ENCODE measurements around the gene PNPLA7. TPM values are rescaled to one million over a fixed set of nuclear protein-coding genes. Genes with fewer than 3 reads are reported as not detected.

Gene PNPLA7
- total RNA-seq, 1 experiment from 2014 or later, result 1.8 TPM

DNA sequence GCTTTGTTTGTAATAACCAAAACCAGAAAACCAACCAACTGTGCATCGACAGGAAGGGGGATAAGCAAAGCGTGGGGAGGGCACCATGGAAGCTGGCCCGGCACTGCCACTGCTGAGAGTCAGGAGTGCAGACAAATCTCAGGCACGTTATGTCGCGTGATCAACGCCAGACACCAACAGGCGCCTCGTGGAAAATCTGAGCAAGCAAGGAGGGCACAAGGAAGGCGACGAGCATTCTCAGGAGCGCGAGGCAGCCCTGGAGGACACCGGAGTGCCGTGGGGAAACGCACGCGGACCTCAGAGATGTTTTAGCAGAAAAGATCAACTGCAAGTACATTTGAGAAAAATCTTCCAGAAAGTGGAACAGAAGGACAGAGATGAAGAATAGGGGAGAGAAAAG, 75.9 kb downstream of the PNPLA7 start:
- ChIA-PET POLR2A (no interaction called here), RAD21 (ENCODE audit: low non-redundant PET in 1 of 2, low total read pairs in 2 of 2, uncharacterized antibody in 2 of 2, unreplicated experiment in 2 of 2) (no interaction called here), CTCF (no interaction called here)
- no peaks in the 10 kb centered on the region for H4K20me1 ChIP-seq (ENCODE audit: insufficient read depth)
- H3K4me3 ChIP-seq (replicated peaks in 1 of 2; ENCODE audit: low read depth in 1 of 2, low read length in 2 of 2), result no peak overlapping the region
- ATAC-seq, result no peak
- H3K79me2 ChIP-seq (ENCODE audit: insufficient read depth, low read length), result no peaks in the 10 kb centered on the region
- intact Hi-C loops (cut with micrococcal nuclease), result no loop called here
- no peak overlapping the region for H3K27ac ChIP-seq (ENCODE audit: low read depth, low read length)
- BruUV-seq (replicated peaks), result no TSS peak
- H3K27me3 ChIP-seq (ENCODE audit: insufficient read depth, low read length), result no peaks in the 10 kb centered on the region
- H3K9ac ChIP-seq (ENCODE audit: low read length), result no peak overlapping the region
- DNase-seq (ENCODE audit: low read depth, low spot score), result no peak
- H3K4me2 ChIP-seq (ENCODE audit: low read length), result no peak overlapping the region
- H3K9me3 ChIP-seq (ENCODE audit: control insufficient read depth in 1 of 2, insufficient read depth in 1 of 2, low read depth in 1 of 2, low read length in 2 of 2), result peaks cover 8 to 11% of the 10 kb centered on the region in 2 experiments; a peak in 3 of 4 replicates
- TF ChIP-seq ZNF274 (IDR thresholded peaks at IDR 0.05; ENCODE audit: low read depth, low read length) (no peak), JUND (IDR thresholded peaks at IDR 0.05) (no peak), POLR2AphosphoS5 (IDR thresholded peaks at IDR 0.05; ENCODE audit: low read depth, low read length) (no peak), EGR1 (IDR thresholded peaks at IDR 0.05; ENCODE audit: low read depth) (no peak)
- TF ChIP-seq, protein P1, sequence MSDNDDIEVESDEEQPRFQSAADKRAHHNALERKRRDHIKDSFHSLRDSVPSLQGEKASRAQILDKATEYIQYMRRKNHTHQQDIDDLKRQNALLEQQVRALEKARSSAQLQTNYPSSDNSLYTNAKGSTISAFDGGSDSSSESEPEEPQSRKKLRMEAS (IDR thresholded peaks at IDR 0.05), result no peak
- H3K36me3 ChIP-seq (ENCODE audit: control insufficient read depth in 1 of 2, insufficient read depth in 2 of 2, low read length in 2 of 2), result no peaks in the 10 kb centered on the region
- H3K4me1 ChIP-seq (ENCODE audit: control insufficient read depth in 1 of 2, insufficient read depth in 2 of 2, low read length in 2 of 2), result no peaks in the 10 kb centered on the region
- H2AFZ ChIP-seq (ENCODE audit: low read depth, low read length, poor library complexity, severe bottlenecking), result no peak overlapping the region
- H3K9me2 ChIP-seq (ENCODE audit: insufficient read depth), result no peaks in the 10 kb centered on the region

DNA sequence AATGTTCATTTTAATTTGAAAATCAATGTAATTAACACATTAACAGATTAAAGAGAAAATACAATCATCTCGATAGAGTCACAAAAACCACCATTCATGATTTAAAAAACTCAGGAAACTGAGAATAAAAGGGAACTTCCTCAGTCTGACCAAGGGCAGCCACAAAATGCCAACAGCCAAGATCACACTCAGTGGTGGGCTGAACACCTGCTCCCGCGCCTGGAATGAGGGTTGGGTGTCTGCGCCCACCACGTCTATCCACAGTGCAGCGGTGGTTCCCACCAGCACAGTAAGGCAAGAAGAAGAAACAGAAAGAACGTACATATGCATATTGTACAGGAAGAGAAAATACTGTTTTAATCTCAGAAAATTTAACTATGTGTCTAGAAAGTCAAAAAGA, 79.4 kb downstream of the PNPLA7 start:
- POLR2A ChIA-PET, result no interaction called here
- ATAC-seq, result no peak
- Histone ChIP-seq H4K20me1 (ENCODE audit: insufficient read depth) (no peaks in the 10 kb centered on the region), H3K27me3 (ENCODE audit: insufficient read depth, low read length) (no peaks in the 10 kb centered on the region), H3K9me2 (ENCODE audit: insufficient read depth) (no peaks in the 10 kb centered on the region), H3K79me2 (ENCODE audit: insufficient read depth, low read length) (no peaks in the 10 kb centered on the region), H3K4me1 (ENCODE audit: control insufficient read depth in 1 of 2, insufficient read depth in 2 of 2, low read length in 2 of 2) (no peaks in the 10 kb centered on the region), H3K36me3 (ENCODE audit: control insufficient read depth in 1 of 2, insufficient read depth in 2 of 2, low read length in 2 of 2) (no peaks in the 10 kb centered on the region), H3K27ac (ENCODE audit: low read depth, low read length) (no peak overlapping the region), H3K4me3 (replicated peaks in 1 of 2; ENCODE audit: low read depth in 1 of 2, low read length in 2 of 2) (no peak overlapping the region), H2AFZ (ENCODE audit: low read depth, low read length, poor library complexity, severe bottlenecking) (no peak overlapping the region), H3K9me3 (ENCODE audit: control insufficient read depth in 1 of 2, insufficient read depth in 1 of 2, low read depth in 1 of 2, low read length in 2 of 2) (peaks cover 5% of the 10 kb centered on the region in 2 experiments; a peak in 3 of 4 replicates), H3K9ac (ENCODE audit: low read length) (no peak overlapping the region), H3K4me2 (ENCODE audit: low read length) (no peak overlapping the region)
- DNase-seq (ENCODE audit: low read depth, low spot score), result no peak
- RAD21 ChIA-PET (ENCODE audit: low non-redundant PET in 1 of 2, low total read pairs in 2 of 2, uncharacterized antibody in 2 of 2, unreplicated experiment in 2 of 2), result no interaction called here
- no peak for TF ChIP-seq SIN3A (IDR thresholded peaks at IDR 0.05; ENCODE audit: low read depth)
- TF ChIP-seq, protein P2, sequence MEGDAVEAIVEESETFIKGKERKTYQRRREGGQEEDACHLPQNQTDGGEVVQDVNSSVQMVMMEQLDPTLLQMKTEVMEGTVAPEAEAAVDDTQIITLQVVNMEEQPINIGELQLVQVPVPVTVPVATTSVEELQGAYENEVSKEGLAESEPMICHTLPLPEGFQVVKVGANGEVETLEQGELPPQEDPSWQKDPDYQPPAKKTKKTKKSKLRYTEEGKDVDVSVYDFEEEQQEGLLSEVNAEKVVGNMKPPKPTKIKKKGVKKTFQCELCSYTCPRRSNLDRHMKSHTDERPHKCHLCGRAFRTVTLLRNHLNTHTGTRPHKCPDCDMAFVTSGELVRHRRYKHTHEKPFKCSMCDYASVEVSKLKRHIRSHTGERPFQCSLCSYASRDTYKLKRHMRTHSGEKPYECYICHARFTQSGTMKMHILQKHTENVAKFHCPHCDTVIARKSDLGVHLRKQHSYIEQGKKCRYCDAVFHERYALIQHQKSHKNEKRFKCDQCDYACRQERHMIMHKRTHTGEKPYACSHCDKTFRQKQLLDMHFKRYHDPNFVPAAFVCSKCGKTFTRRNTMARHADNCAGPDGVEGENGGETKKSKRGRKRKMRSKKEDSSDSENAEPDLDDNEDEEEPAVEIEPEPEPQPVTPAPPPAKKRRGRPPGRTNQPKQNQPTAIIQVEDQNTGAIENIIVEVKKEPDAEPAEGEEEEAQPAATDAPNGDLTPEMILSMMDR (IDR thresholded peaks at IDR 0.05 in 2 of 3, conservative IDR thresholded peaks at IDR 0.05 in 1 of 3; ENCODE audit: borderline replicate concordance in 1 of 3, insufficient read depth in 1 of 3, low read depth in 2 of 3, low read length in 2 of 3), result no peak
- no peak for TF ChIP-seq ZNF274 (IDR thresholded peaks at IDR 0.05; ENCODE audit: low read depth, low read length)
- TF ChIP-seq, protein P3, sequence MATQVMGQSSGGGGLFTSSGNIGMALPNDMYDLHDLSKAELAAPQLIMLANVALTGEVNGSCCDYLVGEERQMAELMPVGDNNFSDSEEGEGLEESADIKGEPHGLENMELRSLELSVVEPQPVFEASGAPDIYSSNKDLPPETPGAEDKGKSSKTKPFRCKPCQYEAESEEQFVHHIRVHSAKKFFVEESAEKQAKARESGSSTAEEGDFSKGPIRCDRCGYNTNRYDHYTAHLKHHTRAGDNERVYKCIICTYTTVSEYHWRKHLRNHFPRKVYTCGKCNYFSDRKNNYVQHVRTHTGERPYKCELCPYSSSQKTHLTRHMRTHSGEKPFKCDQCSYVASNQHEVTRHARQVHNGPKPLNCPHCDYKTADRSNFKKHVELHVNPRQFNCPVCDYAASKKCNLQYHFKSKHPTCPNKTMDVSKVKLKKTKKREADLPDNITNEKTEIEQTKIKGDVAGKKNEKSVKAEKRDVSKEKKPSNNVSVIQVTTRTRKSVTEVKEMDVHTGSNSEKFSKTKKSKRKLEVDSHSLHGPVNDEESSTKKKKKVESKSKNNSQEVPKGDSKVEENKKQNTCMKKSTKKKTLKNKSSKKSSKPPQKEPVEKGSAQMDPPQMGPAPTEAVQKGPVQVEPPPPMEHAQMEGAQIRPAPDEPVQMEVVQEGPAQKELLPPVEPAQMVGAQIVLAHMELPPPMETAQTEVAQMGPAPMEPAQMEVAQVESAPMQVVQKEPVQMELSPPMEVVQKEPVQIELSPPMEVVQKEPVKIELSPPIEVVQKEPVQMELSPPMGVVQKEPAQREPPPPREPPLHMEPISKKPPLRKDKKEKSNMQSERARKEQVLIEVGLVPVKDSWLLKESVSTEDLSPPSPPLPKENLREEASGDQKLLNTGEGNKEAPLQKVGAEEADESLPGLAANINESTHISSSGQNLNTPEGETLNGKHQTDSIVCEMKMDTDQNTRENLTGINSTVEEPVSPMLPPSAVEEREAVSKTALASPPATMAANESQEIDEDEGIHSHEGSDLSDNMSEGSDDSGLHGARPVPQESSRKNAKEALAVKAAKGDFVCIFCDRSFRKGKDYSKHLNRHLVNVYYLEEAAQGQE (IDR thresholded peaks at IDR 0.05; ENCODE audit: low read depth), result no peak
- TF ChIP-seq, protein P4, sequence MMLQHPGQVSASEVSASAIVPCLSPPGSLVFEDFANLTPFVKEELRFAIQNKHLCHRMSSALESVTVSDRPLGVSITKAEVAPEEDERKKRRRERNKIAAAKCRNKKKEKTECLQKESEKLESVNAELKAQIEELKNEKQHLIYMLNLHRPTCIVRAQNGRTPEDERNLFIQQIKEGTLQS (IDR thresholded peaks at IDR 0.05), result no peak
- no peak for TF ChIP-seq CBX3 (IDR thresholded peaks at IDR 0.05; ENCODE audit: low read depth)
- no peak for TF ChIP-seq SRF (IDR thresholded peaks at IDR 0.05; ENCODE audit: low read depth)
- no peak for TF ChIP-seq RAD21 (IDR thresholded peaks at IDR 0.05; ENCODE audit: low read depth)
- no peak for TF ChIP-seq POLR2AphosphoS5 (IDR thresholded peaks at IDR 0.05; ENCODE audit: low read depth, low read length)
- no peak for TF ChIP-seq EZH2 (IDR thresholded peaks at IDR 0.05)
- TF ChIP-seq SP1 (IDR thresholded peaks at IDR 0.05; ENCODE audit: low read depth), result no peak
- no peak for TF ChIP-seq CEBPB (IDR thresholded peaks at IDR 0.05; ENCODE audit: low read depth)
- no peak for TF ChIP-seq POLR2A (IDR thresholded peaks at IDR 0.05; ENCODE audit: borderline replicate concordance, extremely low read depth, insufficient read depth, insufficient read length)
- TF ChIP-seq, protein P1 (IDR thresholded peaks at IDR 0.05), result no peak
- CTCF ChIA-PET, result no interaction called here
- intact Hi-C loops (cut with micrococcal nuclease), result no loop called here
- BruUV-seq (replicated peaks), result no TSS peak
